ENCODE data around the gene NACC1.

Gene NACC1

DNA sequence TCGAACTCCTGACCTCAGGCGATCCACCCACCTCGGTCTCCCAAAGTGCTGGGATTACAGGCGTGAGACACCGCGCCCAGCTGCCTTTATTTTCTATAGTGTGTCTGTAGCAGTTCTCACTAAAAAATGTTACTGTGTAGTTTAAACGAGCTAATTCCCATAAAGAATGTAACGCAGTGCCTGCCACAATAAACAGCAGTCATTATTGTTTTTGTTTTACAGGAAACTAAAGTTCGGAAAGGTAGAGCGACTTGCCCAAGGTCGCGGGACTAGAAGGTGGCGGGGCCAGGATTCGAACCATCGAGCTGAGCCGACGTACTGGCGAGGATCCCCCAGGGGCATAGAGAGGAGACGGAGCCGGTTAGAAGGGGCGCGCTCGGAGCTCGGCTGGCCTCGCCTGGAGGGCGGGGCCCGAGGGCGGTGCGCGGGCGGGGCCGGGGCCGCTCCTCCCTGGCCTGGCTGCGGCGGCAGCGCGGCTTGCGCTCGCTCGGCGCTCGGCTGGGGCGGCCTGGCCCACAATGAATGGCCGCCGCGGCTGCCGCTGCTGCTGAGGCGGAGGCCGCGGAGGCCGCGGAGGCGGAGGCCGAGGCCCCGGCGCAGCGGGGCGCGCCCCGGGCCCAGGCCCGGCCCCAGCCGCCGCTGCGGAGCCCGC is at the start of gene NACC1:
Gene NACC1 (plus strand): TSS at position 493 of the 652 bp plus-strand sequence. CDS start 16,944 bp downstream, outside the sequence.
- peak; percentile 90 for DNase-seq

- no peak for DNase-seq
Measured at GRCh38 chr19:13069415-13070359, 48.4 kb upstream of the NACC1 start.

DNA sequence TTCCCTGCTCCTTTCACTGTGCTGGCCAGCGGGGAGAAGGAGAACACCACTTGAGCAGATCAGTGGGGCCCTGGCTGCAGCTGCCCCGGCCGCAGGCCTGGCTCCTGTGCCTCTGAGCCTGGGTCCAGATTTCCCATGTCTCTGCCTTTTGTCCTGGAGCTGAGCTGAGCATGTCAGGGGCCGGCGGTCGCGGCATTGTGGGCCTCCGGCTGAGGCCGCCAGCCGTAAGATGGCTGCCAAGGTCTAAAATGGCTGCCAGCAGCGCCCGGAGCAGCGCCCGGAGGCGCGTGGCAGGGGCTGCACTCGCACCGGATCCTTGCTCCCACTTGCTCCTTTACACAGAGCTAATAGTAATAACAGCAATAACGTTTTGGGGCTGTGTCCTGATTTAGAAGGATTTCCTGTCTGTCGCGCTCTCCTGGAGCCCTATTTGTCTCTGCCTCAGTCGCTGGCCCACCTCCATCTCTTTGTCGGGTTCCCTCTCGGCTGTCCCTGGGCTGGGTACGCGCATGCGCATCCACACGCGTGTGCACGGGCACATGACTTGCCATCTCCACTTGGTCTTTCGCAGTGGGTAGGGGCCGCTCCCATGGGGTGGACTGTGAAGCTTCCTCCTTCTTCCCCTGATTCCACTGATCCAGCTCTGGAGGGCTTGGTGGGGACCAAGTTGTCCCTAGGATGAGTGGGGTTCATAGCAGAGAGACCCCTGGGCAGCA is 47.5 kb upstream of the NACC1 start:
- DNase-seq, result no peak

DNA sequence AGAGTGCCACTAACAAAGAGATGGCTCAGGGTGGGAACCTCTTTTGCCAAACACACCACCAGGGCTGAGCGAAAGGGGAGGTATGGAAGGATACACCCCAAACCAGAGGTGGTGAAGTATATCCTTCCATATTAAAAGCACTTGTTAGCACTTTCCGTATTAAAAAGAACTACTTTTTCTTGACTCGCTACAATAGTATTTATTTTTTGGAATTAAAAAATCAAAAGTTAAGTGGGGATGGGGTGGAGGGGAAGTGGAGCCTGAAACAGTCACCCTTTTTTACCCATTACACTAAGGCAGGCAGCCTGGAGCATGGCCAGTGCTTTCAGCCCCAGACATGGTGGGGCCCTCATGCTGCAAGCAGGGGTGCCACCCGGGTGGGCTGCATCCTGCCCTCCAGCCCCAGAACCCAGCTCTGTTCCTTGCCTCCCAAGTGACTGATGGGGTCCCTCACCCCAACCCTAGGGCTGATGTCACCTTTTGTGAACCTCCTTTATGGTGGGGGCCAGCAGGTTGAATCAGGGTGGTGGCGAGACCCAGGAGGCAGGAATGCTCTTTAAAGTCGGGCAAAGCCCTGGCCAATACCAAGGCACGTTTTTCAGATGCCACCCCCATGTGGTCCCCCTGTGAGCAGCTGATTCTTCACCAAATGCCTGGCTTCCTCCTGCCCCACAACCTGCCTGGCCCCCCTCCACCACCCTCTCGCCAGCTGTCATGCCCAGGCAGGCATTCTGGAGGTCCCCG is 46.4 kb upstream of the NACC1 start:
- no peak for DNase-seq

DNA sequence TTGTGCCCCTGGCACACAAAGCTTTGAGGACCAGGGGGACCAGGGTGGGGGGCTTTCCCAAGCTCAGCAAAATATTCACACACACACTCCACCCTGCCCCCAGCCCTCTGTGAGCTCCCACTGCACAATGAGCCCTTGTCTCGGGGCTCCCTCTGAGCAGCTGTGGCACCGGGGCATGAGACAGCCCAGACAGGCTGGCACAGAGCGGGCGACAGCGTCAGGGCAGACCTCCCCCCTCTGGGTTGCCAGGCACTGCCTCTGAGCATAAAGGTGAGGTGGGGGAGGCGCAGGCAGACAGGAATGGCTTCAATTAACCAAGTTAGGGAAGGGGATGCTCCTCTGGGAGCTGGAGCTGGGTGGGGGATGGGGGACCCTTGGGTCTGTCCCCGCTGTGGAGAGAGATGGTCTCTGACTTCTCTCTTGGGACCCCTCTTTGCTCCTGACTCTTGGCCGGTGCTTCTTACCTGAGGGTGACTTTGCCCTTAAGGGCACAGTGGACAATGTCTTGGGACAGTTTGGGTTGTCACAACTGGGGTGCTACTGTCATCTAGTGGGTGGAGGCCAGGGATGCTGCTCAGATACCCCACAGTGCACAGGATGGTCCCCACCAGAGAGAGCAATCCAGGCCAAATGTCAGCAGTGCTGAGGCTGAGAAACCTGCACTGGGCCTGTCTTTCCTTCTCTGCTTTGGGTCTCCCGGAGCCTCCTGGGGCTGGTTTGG is 45.7 kb upstream of the NACC1 start:
- DNase-seq, result no peak

- no peak for DNase-seq
Measured at GRCh38 chr19:13073263-13073662, 44.8 kb upstream of the NACC1 start.

GRCh38 chr19:13074378-13074777 is 43.7 kb upstream of the NACC1 start:
- no peak for DNase-seq

DNA sequence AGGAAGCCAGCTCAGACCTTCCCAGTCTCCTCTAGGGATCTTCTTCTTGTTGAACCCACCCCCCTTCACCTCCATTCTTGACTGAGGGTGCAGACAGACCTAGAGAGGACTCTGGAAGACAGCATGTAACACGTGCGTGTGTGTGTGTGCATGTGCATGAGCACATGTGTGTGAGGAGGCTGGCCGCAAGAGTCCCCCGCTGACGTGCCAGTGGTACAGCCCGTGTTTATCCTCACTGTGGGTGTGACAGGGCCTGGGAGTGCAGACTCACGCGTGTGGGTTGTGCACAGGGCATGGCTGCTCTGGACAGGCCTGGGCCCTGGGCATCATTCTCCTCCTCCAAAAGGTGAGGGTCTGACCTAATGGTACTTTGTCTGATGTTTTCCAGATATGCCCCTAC is 41.7 kb upstream of the NACC1 start:
- DNase-seq, result no peak

- no peak for DNase-seq
Measured at GRCh38 chr19:13076787-13077186, 41.3 kb upstream of the NACC1 start.

DNA sequence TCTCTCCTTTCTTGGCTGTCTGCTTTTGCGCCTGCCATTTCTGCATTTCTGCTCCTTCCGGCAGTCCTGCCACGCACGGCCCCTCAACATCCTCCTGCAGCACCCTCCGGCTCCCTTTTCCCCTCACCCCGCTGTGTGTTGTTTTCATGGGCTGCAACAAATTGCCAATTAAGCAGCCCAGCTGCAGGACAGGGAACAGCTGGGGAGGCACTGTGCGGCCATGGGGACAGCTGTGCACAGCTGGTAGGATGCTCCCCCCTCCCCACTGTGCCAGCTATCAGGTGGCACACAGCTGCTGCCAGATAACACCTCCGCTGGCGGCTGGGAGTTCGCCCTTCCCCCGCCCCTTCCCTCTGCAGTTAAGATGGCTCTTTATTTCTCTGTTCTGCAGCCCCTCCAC is 40.8 kb upstream of the NACC1 start:
- no peak for DNase-seq

- no peak for DNase-seq
Measured at GRCh38 chr19:13078381-13078780, 39.7 kb upstream of the NACC1 start.

GRCh38 chr19:13078897-13079541 is 39.0 kb upstream of the NACC1 start:
- no peak for DNase-seq

GRCh38 chr19:13079542-13079986 is 38.5 kb upstream of the NACC1 start:
- no peak for DNase-seq

GRCh38 chr19:13082192-13083007 is 35.7 kb upstream of the NACC1 start:
- no peak for DNase-seq

DNA sequence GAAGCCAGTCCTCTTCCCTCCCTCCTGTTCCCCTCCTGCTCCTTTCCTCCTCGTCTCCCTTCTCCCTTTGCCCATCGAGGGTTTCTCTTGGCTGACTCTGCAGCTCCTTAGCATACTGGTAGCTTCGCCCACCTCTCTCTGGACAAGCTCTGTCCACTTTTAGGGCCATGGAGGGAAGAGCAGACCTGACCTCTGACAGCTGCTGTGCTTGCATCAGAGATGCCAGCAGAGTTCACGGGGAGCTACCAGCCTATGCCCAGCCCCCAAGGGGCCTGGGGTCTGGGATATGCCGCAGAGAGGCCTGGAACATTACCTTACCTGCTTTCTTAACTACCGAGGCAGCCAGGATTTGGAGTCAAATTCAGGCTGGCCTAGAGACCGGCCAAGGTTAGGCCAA is 35.1 kb upstream of the NACC1 start:
- DNase-seq, result no peak

DNA sequence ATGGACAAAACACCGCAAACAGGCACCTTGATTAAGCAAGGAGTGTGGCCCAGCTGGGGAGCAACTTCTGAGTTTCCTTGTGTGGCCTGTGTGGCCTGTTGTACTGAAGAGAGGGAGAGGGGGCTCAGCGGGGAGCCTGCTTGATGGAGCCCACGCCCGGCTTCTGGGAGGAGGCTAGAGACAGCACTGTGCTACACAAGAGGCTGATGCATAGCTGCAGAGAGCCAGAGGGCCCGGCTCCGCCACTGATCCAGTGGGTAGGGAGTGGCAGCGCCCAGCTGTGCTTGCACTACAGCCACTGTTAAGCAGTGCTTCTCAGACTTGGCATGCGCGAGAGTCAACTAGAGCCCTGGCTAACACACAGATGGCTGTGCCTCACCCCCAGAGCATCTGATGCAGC is 34.4 kb upstream of the NACC1 start:
- DNase-seq, result no peak

DNA sequence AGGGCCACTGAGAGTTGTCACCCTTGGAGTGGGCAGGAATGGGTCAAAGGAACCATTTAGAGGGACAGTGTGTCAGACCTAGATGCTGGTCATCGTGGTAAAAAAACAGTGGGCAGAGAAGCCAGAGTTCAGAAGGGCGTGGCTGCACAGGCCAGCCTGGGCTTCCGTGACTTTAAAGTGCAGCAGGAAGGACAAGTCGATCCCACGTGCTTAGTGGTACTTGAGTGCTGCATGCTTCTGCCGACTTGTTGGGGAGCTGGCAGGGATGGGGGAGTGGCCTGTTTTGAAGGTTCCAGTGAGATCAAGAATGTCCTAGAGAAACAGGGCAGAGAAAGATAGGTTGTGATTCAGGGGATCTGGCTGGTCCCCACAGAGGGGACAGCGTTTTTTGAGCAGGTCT is 32.4 kb upstream of the NACC1 start:
- DNase-seq, result no peak

GRCh38 chr19:13086341-13086740 is 31.7 kb upstream of the NACC1 start:
- no peak for DNase-seq

DNA sequence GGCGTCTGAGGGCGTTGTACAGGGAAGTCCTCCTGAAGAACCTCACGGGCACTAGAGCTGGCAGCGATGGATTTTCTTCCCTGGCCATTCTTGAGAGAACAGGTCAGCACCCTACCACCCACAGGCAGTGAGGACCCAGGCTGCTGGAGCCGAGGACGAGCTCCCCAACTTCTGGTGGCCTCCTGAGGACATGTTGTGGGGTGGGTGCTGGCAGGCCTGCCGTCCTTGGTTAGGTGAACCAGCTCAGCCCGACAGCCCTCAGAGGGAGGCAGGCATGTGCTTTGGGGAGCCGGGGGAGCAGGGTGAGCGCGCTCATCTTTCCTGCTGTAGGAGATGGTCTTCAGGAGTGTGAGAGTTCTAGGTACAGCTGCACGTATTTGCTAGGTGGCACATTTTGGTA is 30.8 kb upstream of the NACC1 start:
- DNase-seq, result no peak

- DNase-seq, result no peak
Measured at GRCh38 chr19:13087795-13088537, 30.1 kb upstream of the NACC1 start.

Measured in CD4-positive, alpha-beta T cell treated with Interleukin-17A for 1 hour (primary cell).